ENCODE results near the gene PAK5. TPM values are rescaled to one million over a fixed set of nuclear protein-coding genes. Genes with fewer than 3 reads are reported as not detected.

PAK5 gene
- total and polyA plus RNA-seq, 2 experiments from 2014 or later = 0.57 to 1.1 TPM

DNA sequence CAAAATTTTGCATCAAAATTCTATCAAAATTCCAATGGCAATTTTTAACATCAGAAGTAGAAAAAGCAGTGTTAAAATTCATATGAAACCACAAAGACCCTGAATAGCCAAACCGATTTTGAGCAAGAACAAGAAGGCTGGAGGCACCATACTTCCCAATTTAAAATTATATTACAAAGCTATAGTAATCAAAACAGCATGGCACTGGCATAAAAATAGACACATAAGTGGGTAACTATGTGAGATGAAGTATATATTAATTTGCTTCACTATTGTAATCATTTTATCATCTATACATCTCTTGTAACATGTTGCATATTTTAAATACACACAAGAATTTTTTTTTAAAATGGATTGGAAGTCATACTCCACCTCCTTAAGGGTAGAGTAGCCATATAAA lies 77.4 kb downstream of the PAK5 start (continued):
- TF ChIP-seq, protein P1, sequence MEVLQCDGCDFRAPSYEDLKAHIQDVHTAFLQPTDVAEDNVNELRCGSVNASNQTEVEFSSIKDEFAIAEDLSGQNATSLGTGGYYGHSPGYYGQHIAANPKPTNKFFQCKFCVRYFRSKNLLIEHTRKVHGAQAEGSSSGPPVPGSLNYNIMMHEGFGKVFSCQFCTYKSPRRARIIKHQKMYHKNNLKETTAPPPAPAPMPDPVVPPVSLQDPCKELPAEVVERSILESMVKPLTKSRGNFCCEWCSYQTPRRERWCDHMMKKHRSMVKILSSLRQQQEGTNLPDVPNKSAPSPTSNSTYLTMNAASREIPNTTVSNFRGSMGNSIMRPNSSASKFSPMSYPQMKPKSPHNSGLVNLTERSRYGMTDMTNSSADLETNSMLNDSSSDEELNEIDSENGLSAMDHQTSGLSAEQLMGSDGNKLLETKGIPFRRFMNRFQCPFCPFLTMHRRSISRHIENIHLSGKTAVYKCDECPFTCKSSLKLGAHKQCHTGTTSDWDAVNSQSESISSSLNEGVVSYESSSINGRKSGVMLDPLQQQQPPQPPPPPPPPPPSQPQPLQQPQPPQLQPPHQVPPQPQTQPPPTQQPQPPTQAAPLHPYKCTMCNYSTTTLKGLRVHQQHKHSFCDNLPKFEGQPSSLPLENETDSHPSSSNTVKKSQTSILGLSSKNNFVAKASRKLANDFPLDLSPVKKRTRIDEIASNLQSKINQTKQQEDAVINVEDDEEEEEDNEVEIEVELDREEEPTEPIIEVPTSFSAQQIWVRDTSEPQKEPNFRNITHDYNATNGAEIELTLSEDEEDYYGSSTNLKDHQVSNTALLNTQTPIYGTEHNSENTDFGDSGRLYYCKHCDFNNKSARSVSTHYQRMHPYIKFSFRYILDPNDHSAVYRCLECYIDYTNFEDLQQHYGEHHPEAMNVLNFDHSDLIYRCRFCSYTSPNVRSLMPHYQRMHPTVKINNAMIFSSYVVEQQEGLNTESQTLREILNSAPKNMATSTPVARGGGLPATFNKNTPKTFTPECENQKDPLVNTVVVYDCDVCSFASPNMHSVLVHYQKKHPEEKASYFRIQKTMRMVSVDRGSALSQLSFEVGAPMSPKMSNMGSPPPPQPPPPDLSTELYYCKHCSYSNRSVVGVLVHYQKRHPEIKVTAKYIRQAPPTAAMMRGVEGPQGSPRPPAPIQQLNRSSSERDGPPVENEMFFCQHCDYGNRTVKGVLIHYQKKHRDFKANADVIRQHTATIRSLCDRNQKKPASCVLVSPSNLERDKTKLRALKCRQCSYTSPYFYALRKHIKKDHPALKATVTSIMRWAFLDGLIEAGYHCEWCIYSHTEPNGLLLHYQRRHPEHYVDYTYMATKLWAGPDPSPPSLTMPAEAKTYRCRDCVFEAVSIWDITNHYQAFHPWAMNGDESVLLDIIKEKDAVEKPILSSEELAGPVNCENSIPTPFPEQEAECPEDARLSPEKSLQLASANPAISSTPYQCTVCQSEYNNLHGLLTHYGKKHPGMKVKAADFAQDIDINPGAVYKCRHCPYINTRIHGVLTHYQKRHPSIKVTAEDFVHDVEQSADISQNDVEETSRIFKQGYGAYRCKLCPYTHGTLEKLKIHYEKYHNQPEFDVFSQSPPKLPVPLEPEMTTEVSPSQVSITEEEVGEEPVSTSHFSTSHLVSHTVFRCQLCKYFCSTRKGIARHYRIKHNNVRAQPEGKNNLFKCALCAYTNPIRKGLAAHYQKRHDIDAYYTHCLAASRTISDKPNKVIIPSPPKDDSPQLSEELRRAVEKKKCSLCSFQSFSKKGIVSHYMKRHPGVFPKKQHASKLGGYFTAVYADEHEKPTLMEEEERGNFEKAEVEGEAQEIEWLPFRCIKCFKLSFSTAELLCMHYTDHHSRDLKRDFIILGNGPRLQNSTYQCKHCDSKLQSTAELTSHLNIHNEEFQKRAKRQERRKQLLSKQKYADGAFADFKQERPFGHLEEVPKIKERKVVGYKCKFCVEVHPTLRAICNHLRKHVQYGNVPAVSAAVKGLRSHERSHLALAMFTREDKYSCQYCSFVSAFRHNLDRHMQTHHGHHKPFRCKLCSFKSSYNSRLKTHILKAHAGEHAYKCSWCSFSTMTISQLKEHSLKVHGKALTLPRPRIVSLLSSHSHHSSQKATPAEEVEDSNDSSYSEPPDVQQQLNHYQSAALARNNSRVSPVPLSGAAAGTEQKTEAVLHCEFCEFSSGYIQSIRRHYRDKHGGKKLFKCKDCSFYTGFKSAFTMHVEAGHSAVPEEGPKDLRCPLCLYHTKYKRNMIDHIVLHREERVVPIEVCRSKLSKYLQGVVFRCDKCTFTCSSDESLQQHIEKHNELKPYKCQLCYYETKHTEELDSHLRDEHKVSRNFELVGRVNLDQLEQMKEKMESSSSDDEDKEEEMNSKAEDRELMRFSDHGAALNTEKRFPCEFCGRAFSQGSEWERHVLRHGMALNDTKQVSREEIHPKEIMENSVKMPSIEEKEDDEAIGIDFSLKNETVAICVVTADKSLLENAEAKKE (CRISPR knock-in tag; IDR thresholded peaks at IDR 0.05) = no peak
- TF ChIP-seq, protein P2, sequence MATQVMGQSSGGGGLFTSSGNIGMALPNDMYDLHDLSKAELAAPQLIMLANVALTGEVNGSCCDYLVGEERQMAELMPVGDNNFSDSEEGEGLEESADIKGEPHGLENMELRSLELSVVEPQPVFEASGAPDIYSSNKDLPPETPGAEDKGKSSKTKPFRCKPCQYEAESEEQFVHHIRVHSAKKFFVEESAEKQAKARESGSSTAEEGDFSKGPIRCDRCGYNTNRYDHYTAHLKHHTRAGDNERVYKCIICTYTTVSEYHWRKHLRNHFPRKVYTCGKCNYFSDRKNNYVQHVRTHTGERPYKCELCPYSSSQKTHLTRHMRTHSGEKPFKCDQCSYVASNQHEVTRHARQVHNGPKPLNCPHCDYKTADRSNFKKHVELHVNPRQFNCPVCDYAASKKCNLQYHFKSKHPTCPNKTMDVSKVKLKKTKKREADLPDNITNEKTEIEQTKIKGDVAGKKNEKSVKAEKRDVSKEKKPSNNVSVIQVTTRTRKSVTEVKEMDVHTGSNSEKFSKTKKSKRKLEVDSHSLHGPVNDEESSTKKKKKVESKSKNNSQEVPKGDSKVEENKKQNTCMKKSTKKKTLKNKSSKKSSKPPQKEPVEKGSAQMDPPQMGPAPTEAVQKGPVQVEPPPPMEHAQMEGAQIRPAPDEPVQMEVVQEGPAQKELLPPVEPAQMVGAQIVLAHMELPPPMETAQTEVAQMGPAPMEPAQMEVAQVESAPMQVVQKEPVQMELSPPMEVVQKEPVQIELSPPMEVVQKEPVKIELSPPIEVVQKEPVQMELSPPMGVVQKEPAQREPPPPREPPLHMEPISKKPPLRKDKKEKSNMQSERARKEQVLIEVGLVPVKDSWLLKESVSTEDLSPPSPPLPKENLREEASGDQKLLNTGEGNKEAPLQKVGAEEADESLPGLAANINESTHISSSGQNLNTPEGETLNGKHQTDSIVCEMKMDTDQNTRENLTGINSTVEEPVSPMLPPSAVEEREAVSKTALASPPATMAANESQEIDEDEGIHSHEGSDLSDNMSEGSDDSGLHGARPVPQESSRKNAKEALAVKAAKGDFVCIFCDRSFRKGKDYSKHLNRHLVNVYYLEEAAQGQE (IDR thresholded peaks at IDR 0.05; ENCODE audit: unreplicated experiment) = no peak
- TF ChIP-seq EZH2phosphoT487 (IDR thresholded peaks at IDR 0.05; ENCODE audit: unreplicated experiment) = no peak
- no peak for TF ChIP-seq NANOG (IDR thresholded peaks at IDR 0.05; ENCODE audit: borderline replicate concordance)
- TF ChIP-seq POLR2AphosphoS5 (IDR thresholded peaks at IDR 0.05; ENCODE audit: low read depth) = no peak
- no peak for TF ChIP-seq STAT1 (IDR thresholded peaks at IDR 0.05; ENCODE audit: unreplicated experiment)

- Mint-ChIP-seq H3K27ac (no peak overlapping the region), H3K4me1 (peaks cover 28% of the 10 kb centered on the region), H3K36me3 (ENCODE audit: low read depth) (no peaks in the 10 kb centered on the region), H3K27me3 (ENCODE audit: insufficient read depth, low read depth, poor library complexity) (no peaks in the 10 kb centered on the region), H3K9me3 (peaks cover 4% of the 10 kb centered on the region), H3K4me3 (no peak overlapping the region)
- DNase-seq (ENCODE audit: low spot score) (peak; percentile 21), ATAC-seq (peak; percentile 78)
- H3K9me2 ChIP-seq (ENCODE audit: insufficient read depth) = no peaks in the 10 kb centered on the region
- TF ChIP-seq, protein P1 (CRISPR knock-in tag; IDR thresholded peaks at IDR 0.05) = 0 out of 2 replicates have a peak, but pooled peaks have one; percentile 29
- no peak for TF ChIP-seq STAT1 (IDR thresholded peaks at IDR 0.05; ENCODE audit: unreplicated experiment)
- no peaks in the 10 kb centered on the region for H4K20me1 ChIP-seq (replicated peaks; ENCODE audit: insufficient read depth)
- no peaks in the 10 kb centered on the region for H3K36me3 ChIP-seq (ENCODE audit: insufficient read depth)
- no peaks in the 10 kb centered on the region for H3K27me3 ChIP-seq (ENCODE audit: insufficient read depth)
- no peak overlapping the region for H2AFZ ChIP-seq
- H3K4me3 ChIP-seq = no peak overlapping the region
- no peaks in the 10 kb centered on the region for H3K79me2 ChIP-seq (replicated peaks; ENCODE audit: insufficient read depth)
- peaks cover 15% of the 10 kb centered on the region for H3K4me1 ChIP-seq (ENCODE audit: insufficient read depth)
- H3K27ac ChIP-seq (ENCODE audit: low read depth) = no peak overlapping the region
- no peaks in the 10 kb centered on the region for H3F3A ChIP-seq (replicated peaks; ENCODE audit: low read depth)
- peak overlapping the region; percentile 28; the same call in 1 of the 2 replicates for H3K4me2 ChIP-seq
Observed at GRCh38 chr20:9759392-9759791, 79.5 kb downstream of the PAK5 start.
